D341Med (cell line): Measurements from ENCODE around the gene SPTBN1.
A peak's percentile ranks its signal among the peaks of the same experiment; 100 is the strongest.

Source experiments
- DNase-seq: peaks from one replicate; pipeline ENCODE4 v3.0.0; 2012; ENCODE audit warnings: low spot score

Gene SPTBN1

GRCh38 chr2:54556621-54557121 is 100.5 kb downstream of the SPTBN1 start:
- DNase-seq: no peak

GRCh38 chr2:54557211-54557600 is 101.1 kb downstream of the SPTBN1 start:
- DNase-seq: no peak

GRCh38 chr2:54557601-54558187 is 101.6 kb downstream of the SPTBN1 start:
- peak; percentile 55 for DNase-seq

GRCh38 chr2:54558188-54559005 is 102.3 kb downstream of the SPTBN1 start:
- peak; percentile 73 for DNase-seq

- DNase-seq: no peak
Observed at GRCh38 chr2:54559006-54559445, 102.9 kb downstream of the SPTBN1 start.

GRCh38 chr2:54559593-54560145 is 103.5 kb downstream of the SPTBN1 start:
- no peak for DNase-seq

- DNase-seq: no peak
Observed at GRCh38 chr2:54560146-54560881, 104.2 kb downstream of the SPTBN1 start.

GRCh38 chr2:54561010-54561409 is 104.9 kb downstream of the SPTBN1 start:
- DNase-seq: no peak

- no peak for DNase-seq
Observed at GRCh38 chr2:54564439-54564838, 108.3 kb downstream of the SPTBN1 start.

- no peak for DNase-seq
Observed at GRCh38 chr2:54565551-54565950, 109.4 kb downstream of the SPTBN1 start.

GRCh38 chr2:54566896-54567295 is 110.8 kb downstream of the SPTBN1 start:
- no peak for DNase-seq

GRCh38 chr2:54568876-54569321 is 112.8 kb downstream of the SPTBN1 start:
- DNase-seq: no peak

GRCh38 chr2:54569745-54570301 is 113.7 kb downstream of the SPTBN1 start:
- DNase-seq: peak; percentile 42

GRCh38 chr2:54570321-54570855 is 114.3 kb downstream of the SPTBN1 start:
- no peak for DNase-seq

GRCh38 chr2:54570925-54571694 is 115.0 kb downstream of the SPTBN1 start:
- DNase-seq: no peak

- DNase-seq: no peak
Observed at GRCh38 chr2:54572262-54572635, 116.1 kb downstream of the SPTBN1 start.

- no peak for DNase-seq
Observed at GRCh38 chr2:54572636-54573536, 116.8 kb downstream of the SPTBN1 start.

GRCh38 chr2:54573537-54573919 is 117.4 kb downstream of the SPTBN1 start:
- no peak for DNase-seq

- no peak for DNase-seq
Observed at GRCh38 chr2:54574107-54574859, 118.2 kb downstream of the SPTBN1 start.
